Endothelial cell of umbilical vein (primary cell): Measurements from ENCODE around the gene RHOB. TPM values are rescaled to one million over a fixed set of nuclear protein-coding genes. Genes with fewer than 3 reads are reported as not detected.

Experiments
- BruUV-seq: library from RNA; stranded (reverse); fragments of 400-500 nt; replicated peaks from 2 replicates; lab custom pipeline; 2021; lab: Mats Ljungman, UMichigan
- CTCF ChIA-PET: fragments of 300-600, 350-600 bp; sonication (Branson Sonifier 250); formaldehyde crosslinking; loops from one replicate; lab custom pipeline; 2021; ENCODE audit warnings: antibody characterized with exemption, inconsistent platforms; lab: Charles Lee
- POLR2A ChIA-PET: fragments of 300-600, 350-600 bp; sonication (Branson Sonifier 250); formaldehyde crosslinking; loops from one replicate; lab custom pipeline; 2021; ENCODE audit warnings: antibody characterized with exemption, inconsistent platforms; lab: Charles Lee
- DNase-seq: peaks from one replicate; pipeline ENCODE4 v3.0.0-alpha.2; 2011; ENCODE audit warnings: low read depth, low spot score
- FAIRE-seq: peaks from 2 replicates; lab custom pipeline; 2011; peaks lifted over from hg19 to GRCh38; lab: Jason Lieb, UNC
- H2AFZ ChIP-seq: 2 replicates; pipeline ENCODE4 v1.6.0; 2012; ENCODE audit warnings: low read depth, low read length, control low read depth, inconsistent platforms
- H3K27ac ChIP-seq: 2 replicates; pipeline ENCODE4 v1.5.1; 2011; ENCODE audit warnings: low read depth, mild to moderate bottlenecking, control low read depth, low read length, moderate library complexity; ENCODE audit not compliant: insufficient read depth
- H3K27me3 ChIP-seq, 2 experiments: 2 replicates each; pipeline versions ENCODE4 v1.6.0 to v1.6.1; 2011; ENCODE audit warnings: low read length in 2 of 2, mixed read lengths in 1 of 2; ENCODE audit not compliant: control insufficient read depth in 2 of 2, insufficient read depth in 2 of 2
- H3K36me3 ChIP-seq, 2 experiments: 2 replicates in 1 of 2; 3 replicates in 1 of 2; pipeline ENCODE4 v1.5.1; 2011; ENCODE audit warnings: low read length in 2 of 2, mild to moderate bottlenecking in 1 of 2, moderate library complexity in 1 of 2; ENCODE audit not compliant: control insufficient read depth in 2 of 2, insufficient read depth in 2 of 2; ENCODE audit errors: extremely low read depth in 1 of 2
- H3K4me1 ChIP-seq: 3 replicates; pipeline ENCODE4 v1.5.1; 2011; ENCODE audit warnings: mild to moderate bottlenecking, low read length; ENCODE audit not compliant: control insufficient read depth, insufficient read depth; ENCODE audit errors: extremely low read depth
- H3K4me2 ChIP-seq: 2 replicates; pipeline ENCODE4 v1.6.1; 2011; ENCODE audit warnings: low read length, control low read depth, mixed read lengths; ENCODE audit not compliant: insufficient read depth
- H3K4me3 ChIP-seq, 3 experiments: fragments of 200-600 bp in 1 of 3; sonication (generic), shearing (Covaris generic) in 1 of 3; replicated peaks in 1 of 3; 2 replicates each; pipeline ENCODE4 v1.5.1; 2011 to 2016; ENCODE audit warnings: control low read depth in 3 of 3, low read length in 3 of 3, mild to moderate bottlenecking in 2 of 3, inconsistent platforms in 1 of 3, low read depth in 1 of 3, moderate library complexity in 1 of 3; ENCODE audit not compliant: insufficient read depth in 1 of 3
- H3K79me2 ChIP-seq: 2 replicates; pipeline ENCODE4 v1.6.0; 2012; ENCODE audit warnings: low read length, inconsistent platforms; ENCODE audit not compliant: control insufficient read depth, insufficient read depth
- H3K9ac ChIP-seq: replicated peaks from 2 replicates; pipeline ENCODE3; 2011; ENCODE audit warnings: low read length, control low read depth; ENCODE audit not compliant: insufficient read depth; ENCODE audit errors: extremely low read depth
- H3K9me1 ChIP-seq: replicated peaks from 3 replicates; pipeline ENCODE4 v1.6.0; 2011; ENCODE audit warnings: mild to moderate bottlenecking, low read length; ENCODE audit not compliant: control insufficient read depth, insufficient read depth; ENCODE audit errors: extremely low read depth
- H3K9me3 ChIP-seq: replicated peaks from 2 replicates; pipeline ENCODE4 v1.5.1; 2012; ENCODE audit warnings: low read length, inconsistent platforms; ENCODE audit not compliant: control insufficient read depth, insufficient read depth
- H4K20me1 ChIP-seq: replicated peaks from 2 replicates; pipeline ENCODE3; 2011; ENCODE audit warnings: mild to moderate bottlenecking, low read length; ENCODE audit not compliant: control insufficient read depth, insufficient read depth; ENCODE audit errors: extremely low read depth
- CTCF ChIP-seq, 2 donors: IDR thresholded peaks; 1 replicate in 1 of 2; 2 replicates in 1 of 2; pipeline ENCODE4 v1.5.1; 2011; ENCODE audit warnings: low read length in 2 of 2, mild to moderate bottlenecking in 2 of 2, moderate library complexity in 2 of 2, control low read depth in 1 of 2, inconsistent platforms in 1 of 2, low read depth in 1 of 2; ENCODE audit not compliant: insufficient read depth in 1 of 2; ENCODE audit errors: extremely low read depth in 1 of 2
- EZH2 ChIP-seq: IDR thresholded peaks from 2 replicates; pipeline ENCODE4 v1.6.1; 2012; ENCODE audit warnings: borderline replicate concordance, low read depth, mild to moderate bottlenecking, moderate library complexity, low read length, inconsistent platforms; ENCODE audit not compliant: severe bottlenecking
- FOS ChIP-seq: IDR thresholded peaks from 2 replicates; pipeline ENCODE4 v1.6.1; 2011; ENCODE audit warnings: mild to moderate bottlenecking, low read length, moderate library complexity, borderline replicate concordance; ENCODE audit not compliant: insufficient read depth
- GATA2 ChIP-seq: IDR thresholded peaks from 2 replicates; pipeline ENCODE4 v1.7.0; 2011; ENCODE audit warnings: low read depth, mild to moderate bottlenecking, moderate library complexity, mixed read lengths, low read length; ENCODE audit not compliant: insufficient read length, insufficient read depth
- JUN ChIP-seq: IDR thresholded peaks from 2 replicates; pipeline ENCODE4 v1.6.1; 2011; ENCODE audit warnings: borderline replicate concordance, low read depth; ENCODE audit not compliant: insufficient read length, insufficient read depth
- MAX ChIP-seq: IDR thresholded peaks from 2 replicates; pipeline ENCODE4 v1.6.1; 2011; ENCODE audit not compliant: insufficient read depth, insufficient read length
- MYC ChIP-seq: IDR thresholded peaks from one replicate; pipeline ENCODE4 v1.6.1; 2011; ENCODE audit warnings: mild to moderate bottlenecking, low read depth, low read length
- POLR2A ChIP-seq: IDR thresholded peaks from 2 replicates; pipeline ENCODE4 v1.6.1; 2012; ENCODE audit warnings: low read depth, mild to moderate bottlenecking, control low read depth, low read length
- POLR2AphosphoS5 ChIP-seq: IDR thresholded peaks from 2 replicates; pipeline ENCODE4 v1.6.1; 2012; ENCODE audit warnings: low read depth, mild to moderate bottlenecking, control low read depth, low read length, moderate library complexity; ENCODE audit not compliant: insufficient read depth
- dilution Hi-C: fragments of 300-500 bp; cut with MboI; formaldehyde crosslinking; loops from one replicate; pipeline ENCODE4 v1.15.0; 2019; ENCODE audit warnings: low sequenced_read_pairs; ENCODE audit not compliant: extremely low pct_ligation_motif_present
- intact Hi-C: fragments of 100-400 bp; cut with micrococcal nuclease; formaldehyde crosslinking; loops from one replicate; pipeline ENCODE4 v1.10.0; 2022
- polyA plus RNA-seq, 4 experiments: library from polyadenylated mRNA; depleted of rRNA in 3 of 4; stranded (reverse) in 3 of 4; unstranded in 1 of 4; fragments of >200 nt; gene quantifications; 2 replicates each; pipeline versions ENCODE4 v1.2.1 to v1.2.3, GENCODE V29; 2011 to 2012; ENCODE audit warnings: missing spikeins in 1 of 4
- total RNA-seq: library from RNA; stranded (reverse); gene quantifications from 2 replicates; pipeline ENCODE4 v1.2.3, GENCODE V29; 2021

The RHOB gene
- total and polyA plus RNA-seq, 2 donors (not counting 3 experiments of a cell fraction or from before 2014, with no cell fraction given) = 830 to 1,101 TPM

DNA sequence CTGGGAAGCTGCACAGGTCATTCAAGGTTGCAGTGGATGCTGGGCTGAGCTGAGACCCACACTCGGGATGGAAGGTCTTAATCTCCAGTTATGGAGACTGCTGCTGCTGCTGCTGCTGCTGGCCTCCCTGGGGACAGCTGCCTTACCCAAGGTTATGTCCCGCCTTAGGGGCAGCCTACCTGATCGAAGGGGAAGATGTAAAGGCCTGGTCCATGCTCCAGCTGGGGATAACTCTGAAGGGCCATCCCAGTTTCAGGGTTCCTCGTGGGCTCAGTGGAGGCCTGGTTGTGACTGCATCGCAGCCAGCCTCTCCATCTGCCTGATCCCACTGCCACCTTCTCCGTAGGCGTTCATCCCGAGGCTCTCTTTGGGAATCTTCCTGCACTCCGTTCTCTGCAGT lies 33.0 kb downstream of the RHOB start:
- Histone ChIP-seq H3K4me1 (no peaks in the 10 kb centered on the region), H3K4me2 (no peak overlapping the region), H3K36me3 (no peaks in the 10 kb centered on the region), H2AFZ (no peak overlapping the region), H3K27ac (no peak overlapping the region), H3K79me2 (no peaks in the 10 kb centered on the region), H4K20me1 (no peaks in the 10 kb centered on the region), H3K9me3 (no peaks in the 10 kb centered on the region), H3K4me3 (no peak overlapping the region), H3K9me1 (no peaks in the 10 kb centered on the region), H3K27me3 (no peaks in the 10 kb centered on the region), H3K9ac (no peak overlapping the region)
- no peak for FAIRE-seq
- dilution Hi-C loops (no loop called here), intact Hi-C loops (no loop called here)
- BruUV-seq = no TSS peak
- ChIA-PET POLR2A (no interaction called here), CTCF (no interaction called here)
- TF ChIP-seq FOS = no peak
- TF ChIP-seq JUN = no peak
- no peak for TF ChIP-seq MYC
- no peak for TF ChIP-seq POLR2AphosphoS5
- no peak for TF ChIP-seq MAX
- no peak for TF ChIP-seq POLR2A
- TF ChIP-seq CTCF (IDR thresholded peaks at IDR 0.05; ENCODE audit: extremely low read depth in 1 of 2, insufficient read depth in 1 of 2, low read depth in 1 of 2, low read length in 2 of 2) = no peak
- TF ChIP-seq EZH2 = no peak
- no peak for TF ChIP-seq GATA2
- DNase-seq = no peak
